Transverse colon (tissue), 4 donors: ENCODE results near the gene CCDC201. TPM values are rescaled to one million over a fixed set of nuclear protein-coding genes. Genes with fewer than 3 reads are reported as not detected.

Source experiments
- DNase-seq: peaks from one replicate; pipeline ENCODE4 v3.0.0-alpha.2; 2019
- H3K27ac ChIP-seq, 4 donors: fragments of 200-600 bp; sonication (generic); 2 replicates each; pipeline ENCODE4 v1.5.1; 2016 to 2018; ENCODE audit warnings: inconsistent platforms in 4 of 4
- H3K27me3 ChIP-seq: fragments of 200-600 bp; sonication (generic); 2 replicates; pipeline ENCODE4 v1.5.1; 2017; ENCODE audit warnings: inconsistent platforms
- H3K36me3 ChIP-seq, 4 donors: fragments of 200-600 bp; sonication (generic); 2 replicates each; pipeline ENCODE4 v1.5.1; 2017 to 2019; ENCODE audit warnings: inconsistent platforms in 4 of 4
- H3K4me1 ChIP-seq, 4 donors: fragments of 200-600 bp; sonication (generic); 2 replicates each; pipeline ENCODE4 v1.5.1; 2017 to 2020; ENCODE audit warnings: inconsistent platforms in 4 of 4
- H3K4me3 ChIP-seq, 4 donors: fragments of 200-600 bp; sonication (generic); 1 replicate in 1 of 4; 2 replicates in 3 of 4; pipeline versions ENCODE4 v1.5.1 to v1.6.1; 2017 to 2019; ENCODE audit warnings: inconsistent platforms in 4 of 4
- H3K9me3 ChIP-seq, 2 donors: fragments of 200-600 bp; sonication (generic); 2 replicates each; pipeline ENCODE4 v1.5.1; 2017 to 2019; ENCODE audit warnings: inconsistent platforms in 2 of 2
- EP300 ChIP-seq: sonication (generic); formaldehyde crosslinking; IDR thresholded peaks from one replicate; pipeline ENCODE4 v1.6.1; 2017; ENCODE audit warnings: antibody characterized with exemption, low read depth
- POLR2A ChIP-seq: fragments of 450-650 bp; IDR thresholded peaks from one replicate; pipeline ENCODE4 v1.6.1; 2016; ENCODE audit warnings: antibody characterized with exemption, mild to moderate bottlenecking, moderate library complexity
- POLR2AphosphoS5 ChIP-seq, 3 donors: sonication (generic); formaldehyde crosslinking; IDR thresholded peaks; one replicate each; pipeline ENCODE4 v1.6.1; 2016; ENCODE audit warnings: antibody characterized with exemption in 3 of 3
- WGBS, 2 donors: methylation state at CpG; one replicate each; pipeline ENCODE4 v1.1.5; 2018; ENCODE audit warnings: low coverage in 1 of 2; 5-methylcytosine and 5-hydroxymethylcytosine counted together
- in situ Hi-C, 4 donors: fragments of 200-750 bp; cut with MboI; loops; one replicate each; pipeline versions ENCODE4 v1.15.0 to v1.15.1; 2017; ENCODE audit warnings: low sequenced_read_pairs in 3 of 4, low pct_ligation_motif_present in 1 of 4, low pct_unique_long_range_greater_than_20kb in 1 of 4
- intact Hi-C: fragments of 100-400 bp; cut with DNase I; formaldehyde crosslinking; loops from one replicate; pipeline ENCODE4 v1.15.1; 2023; ENCODE audit warnings: low total_unique reads
- total RNA-seq, 4 donors: library from RNA; depleted of rRNA; stranded (reverse); fragments of >200 nt; gene quantifications; one replicate each; pipeline ENCODE4 v1.1.0, GENCODE V29; 2016
- TF ChIP-seq, protein P1 (sequence below), 5 experiments: fragments of 200-600 bp in 3 of 5; fragments of 450-650 bp in 2 of 5; sonication (generic) in 3 of 5; IDR thresholded peaks; 1 replicate in 2 of 5; 2 replicates in 3 of 5; pipeline ENCODE4 v1.5.1; 2016 to 2017; ENCODE audit warnings: antibody characterized with exemption in 5 of 5, inconsistent platforms in 3 of 5, mild to moderate bottlenecking in 2 of 5, moderate library complexity in 1 of 5

The CCDC201 gene
- total RNA-seq, 4 donors from 2014 or later, result not detected

DNA sequence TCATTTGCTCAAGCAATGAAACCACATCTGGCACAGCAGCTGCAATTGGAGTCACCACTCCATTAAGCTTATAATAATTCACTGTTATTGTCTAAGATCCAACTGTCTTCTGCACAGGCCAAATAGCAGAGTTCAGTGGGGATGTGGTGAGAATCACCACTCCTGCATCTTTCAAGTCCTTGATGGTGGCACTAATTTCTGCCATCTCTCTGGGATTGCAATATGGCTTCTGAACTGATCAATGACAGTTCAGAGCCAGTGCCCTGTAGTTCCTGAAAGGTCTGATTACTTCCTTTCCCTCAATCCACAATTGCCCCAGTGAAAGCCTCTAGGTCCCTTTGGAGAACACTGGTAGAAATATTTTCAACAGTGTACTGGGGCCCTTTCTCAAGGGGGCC is 21.8 kb upstream of the CCDC201 start:
- no peaks in the 10 kb centered on the region for H3K36me3 ChIP-seq
- in situ Hi-C loops, result no loop called here
- intact Hi-C loops, result no loop called here

DNA sequence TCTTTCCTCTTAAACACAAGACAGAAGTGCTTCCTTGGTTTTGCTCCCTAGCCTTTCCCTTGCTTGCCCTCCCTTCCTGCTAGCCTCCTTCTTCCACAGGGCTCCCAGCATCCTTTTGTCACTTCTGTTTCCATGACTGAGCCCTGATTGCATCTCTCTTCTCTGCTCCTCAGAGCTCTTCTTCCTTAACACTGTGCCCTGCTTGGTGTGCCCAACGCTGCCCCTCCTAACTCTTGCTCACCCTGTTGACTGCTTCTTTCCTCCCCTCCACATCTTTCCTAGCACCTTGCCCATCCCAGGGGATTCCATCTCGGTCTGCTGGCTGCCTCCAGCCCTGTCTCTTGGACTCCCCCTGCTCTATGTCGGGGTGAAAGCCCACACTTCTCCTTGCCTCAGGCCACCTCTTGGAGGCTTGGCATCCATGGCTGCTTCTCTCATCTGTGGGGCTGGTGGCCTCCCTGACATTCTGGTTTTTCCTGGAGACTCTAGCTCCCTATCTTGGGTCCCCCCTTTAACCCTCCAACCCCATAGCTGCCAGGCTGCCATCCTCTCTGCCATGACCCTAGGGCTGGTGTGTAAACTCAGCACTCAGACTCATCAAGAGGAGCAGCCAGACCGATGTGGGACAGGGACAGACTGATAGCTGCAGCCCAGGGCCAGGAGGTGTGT is 21.2 kb upstream of the CCDC201 start:
- Histone ChIP-seq H3K4me3 (no peak overlapping the region), H3K27ac (no peak overlapping the region), H3K36me3 (no peaks in the 10 kb centered on the region), H3K4me1 (no peaks in the 10 kb centered on the region), H3K9me3 (no peaks in the 10 kb centered on the region), H3K27me3 (peaks cover 32% of the 10 kb centered on the region)
- intact Hi-C loops, result no loop called here
- TF ChIP-seq EP300, result no peak
- TF ChIP-seq, protein P1, sequence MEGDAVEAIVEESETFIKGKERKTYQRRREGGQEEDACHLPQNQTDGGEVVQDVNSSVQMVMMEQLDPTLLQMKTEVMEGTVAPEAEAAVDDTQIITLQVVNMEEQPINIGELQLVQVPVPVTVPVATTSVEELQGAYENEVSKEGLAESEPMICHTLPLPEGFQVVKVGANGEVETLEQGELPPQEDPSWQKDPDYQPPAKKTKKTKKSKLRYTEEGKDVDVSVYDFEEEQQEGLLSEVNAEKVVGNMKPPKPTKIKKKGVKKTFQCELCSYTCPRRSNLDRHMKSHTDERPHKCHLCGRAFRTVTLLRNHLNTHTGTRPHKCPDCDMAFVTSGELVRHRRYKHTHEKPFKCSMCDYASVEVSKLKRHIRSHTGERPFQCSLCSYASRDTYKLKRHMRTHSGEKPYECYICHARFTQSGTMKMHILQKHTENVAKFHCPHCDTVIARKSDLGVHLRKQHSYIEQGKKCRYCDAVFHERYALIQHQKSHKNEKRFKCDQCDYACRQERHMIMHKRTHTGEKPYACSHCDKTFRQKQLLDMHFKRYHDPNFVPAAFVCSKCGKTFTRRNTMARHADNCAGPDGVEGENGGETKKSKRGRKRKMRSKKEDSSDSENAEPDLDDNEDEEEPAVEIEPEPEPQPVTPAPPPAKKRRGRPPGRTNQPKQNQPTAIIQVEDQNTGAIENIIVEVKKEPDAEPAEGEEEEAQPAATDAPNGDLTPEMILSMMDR (IDR thresholded peaks at IDR 0.05), result no peak
- no peak for TF ChIP-seq POLR2A
- no peak for TF ChIP-seq POLR2AphosphoS5 (IDR thresholded peaks at IDR 0.05)
- DNase-seq, result no peak
- WGBS, 2 donors, result 65 to 70% methylated on average over 3 to 4 of the region's 4 CpGs
- in situ Hi-C loops, result no loop called here

More for the DNA sequence above, 21.8 kb upstream of the CCDC201 start:
- no peak overlapping the region for H3K4me3 ChIP-seq
- no peak overlapping the region for H3K27ac ChIP-seq
- TF ChIP-seq POLR2A, result no peak
- no peak for TF ChIP-seq POLR2AphosphoS5 (IDR thresholded peaks at IDR 0.05)
- TF ChIP-seq, protein P1 (IDR thresholded peaks at IDR 0.05), result no peak
- TF ChIP-seq EP300, result no peak
- H3K9me3 ChIP-seq, result no peaks in the 10 kb centered on the region
- H3K4me1 ChIP-seq, result no peaks in the 10 kb centered on the region
- peaks cover 26% of the 10 kb centered on the region for H3K27me3 ChIP-seq
- DNase-seq, result no peak

DNA sequence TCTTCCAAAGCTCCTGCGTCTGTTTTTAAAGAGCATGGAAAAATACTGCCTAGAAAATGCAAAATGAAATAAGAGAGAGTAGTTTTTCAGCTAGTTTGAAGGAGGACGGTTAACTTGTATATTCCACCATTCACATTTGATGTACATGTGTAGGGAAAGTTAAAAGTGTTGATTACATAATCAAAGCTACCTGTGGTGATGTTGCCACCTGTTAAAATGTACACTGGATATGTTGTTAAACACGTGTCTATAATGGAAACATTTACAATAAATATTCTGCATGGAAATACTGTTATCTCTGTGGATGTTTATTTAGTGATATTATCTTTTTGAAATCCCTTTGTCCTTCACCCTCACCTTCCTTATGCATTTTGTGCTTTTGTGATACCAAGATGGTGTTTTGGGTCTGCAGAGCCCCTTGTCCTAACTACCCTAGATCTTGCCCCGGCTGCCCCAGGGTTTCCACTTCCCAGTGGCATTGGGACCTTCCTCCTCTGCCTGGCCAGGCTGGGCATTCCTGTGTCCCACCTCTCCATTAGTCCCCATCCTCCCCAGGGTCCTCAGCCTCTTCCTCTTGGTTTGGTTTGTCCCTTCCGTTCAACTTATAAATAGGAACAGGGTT is 20.6 kb upstream of the CCDC201 start:
- DNase-seq, result no peak
- in situ Hi-C loops, result no loop called here
- Histone ChIP-seq H3K36me3 (no peaks in the 10 kb centered on the region), H3K4me3 (no peak overlapping the region), H3K27me3 (peaks cover 38% of the 10 kb centered on the region), H3K27ac (no peak overlapping the region), H3K4me1 (peaks cover 0 to 6% (median 5%) of the 10 kb centered on the region in 4 donors), H3K9me3 (no peaks in the 10 kb centered on the region)
- no peak for TF ChIP-seq POLR2A
- TF ChIP-seq EP300, result no peak
- TF ChIP-seq, protein P1 (IDR thresholded peaks at IDR 0.05), result no peak
- TF ChIP-seq POLR2AphosphoS5 (IDR thresholded peaks at IDR 0.05), result no peak
- WGBS, 2 donors, result 62 to 72% methylated on average over 5 of the region's 5 CpGs
- intact Hi-C loops, result no loop called here

DNA sequence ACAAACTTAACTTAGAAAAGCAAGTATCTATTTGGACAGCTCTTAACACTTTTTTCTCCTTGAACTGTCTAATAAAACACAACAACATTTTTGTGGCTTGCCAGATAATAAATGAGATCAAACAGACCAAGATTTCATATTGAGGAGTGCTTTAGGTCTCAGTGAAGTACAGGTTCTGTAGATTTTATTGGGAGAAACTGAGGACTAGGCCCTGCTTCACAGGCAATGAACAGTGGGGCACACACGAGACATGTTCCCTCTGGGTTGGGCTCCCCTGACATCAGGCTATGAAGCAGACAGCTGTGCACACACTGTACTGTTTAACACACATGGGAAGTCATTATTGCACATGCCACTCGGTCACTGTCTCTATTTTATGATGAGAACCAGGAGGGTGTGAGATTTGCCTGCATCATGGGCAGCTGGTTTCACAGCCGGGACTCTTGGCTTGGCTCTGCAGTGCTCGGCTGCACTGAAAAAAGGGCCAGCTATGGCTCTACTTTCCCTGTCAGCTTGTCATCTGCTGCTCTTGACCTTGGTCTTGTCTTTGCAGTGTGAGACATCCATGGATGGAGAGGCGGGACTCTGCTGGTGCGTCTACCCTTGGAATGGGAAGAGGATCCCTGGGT is 19.6 kb upstream of the CCDC201 start:
- H3K27me3 ChIP-seq, result peaks cover 48% of the 10 kb centered on the region
- no peaks in the 10 kb centered on the region for H3K9me3 ChIP-seq
- peaks cover 0 to 11% (median 9%) of the 10 kb centered on the region in 4 donors for H3K4me1 ChIP-seq
- intact Hi-C loops (no loop called here), in situ Hi-C loops (no loop called here)
- no peak overlapping the region for H3K27ac ChIP-seq
- H3K4me3 ChIP-seq, result no peak overlapping the region
- no peaks in the 10 kb centered on the region for H3K36me3 ChIP-seq
- DNase-seq, result no peak
- TF ChIP-seq EP300 (no peak), POLR2A (no peak), POLR2AphosphoS5 (IDR thresholded peaks at IDR 0.05) (no peak)
- TF ChIP-seq, protein P1 (IDR thresholded peaks at IDR 0.05), result no peak
- WGBS, 2 donors, result 57 to 90% methylated on average over 3 to 6 of the region's 6 CpGs
